HEK293T (cell line): ENCODE data around the gene TTLL4.

Experiments
- CTCF ChIA-PET: fragments of 350-600 bp; formaldehyde crosslinking; extraction: SDS; loops from one replicate; lab custom pipeline; 2021; ENCODE audit warnings: antibody characterized with exemption, inconsistent platforms; lab: Yijun Ruan, JAX
- POLR2A ChIA-PET: fragments of 350-600 bp; formaldehyde crosslinking; extraction: SDS; loops from one replicate; lab custom pipeline; 2020; ENCODE audit warnings: antibody characterized with exemption, inconsistent platforms; lab: Yijun Ruan, JAX
- DNase-seq: peaks from one replicate; pipeline ENCODE4 v3.0.0; 2012; ENCODE audit warnings: mixed read lengths; ENCODE audit errors: extremely low spot score
- ARNT ChIP-seq: fragments of 450-650 bp; IDR thresholded peaks from 2 replicates; pipeline ENCODE4 v1.6.1; 2017; ENCODE audit warnings: mild to moderate bottlenecking
- BHLHE40 ChIP-seq: fragments of 450-650 bp; IDR thresholded peaks from 2 replicates; pipeline ENCODE4 v1.6.1; 2016; ENCODE audit warnings: mild to moderate bottlenecking, moderate library complexity, borderline replicate concordance
- CTBP1 ChIP-seq: fragments of 450-650 bp; IDR thresholded peaks from 2 replicates; pipeline ENCODE4 v1.6.1; 2016; ENCODE audit warnings: borderline replicate concordance
- ELF4 ChIP-seq: fragments of 450-650 bp; IDR thresholded peaks from 2 replicates; pipeline ENCODE4 v1.6.1; 2017; ENCODE audit warnings: antibody characterized with exemption
- FOXA1 ChIP-seq: fragments of 450-650 bp; IDR thresholded peaks from 2 replicates; pipeline ENCODE4 v1.6.1; 2016; ENCODE audit warnings: mild to moderate bottlenecking
- FOXK2 ChIP-seq: fragments of 450-650 bp; IDR thresholded peaks from 2 replicates; pipeline ENCODE4 v1.6.1; 2016; ENCODE audit warnings: mild to moderate bottlenecking
- FOXM1 ChIP-seq: fragments of 450-650 bp; IDR thresholded peaks from 2 replicates; pipeline ENCODE4 v1.6.1; 2017; ENCODE audit warnings: mild to moderate bottlenecking, borderline replicate concordance
- HDGF ChIP-seq: fragments of 450-650 bp; IDR thresholded peaks from 2 replicates; pipeline ENCODE4 v1.6.1; 2017; ENCODE audit warnings: antibody characterized with exemption, borderline replicate concordance
- L3MBTL2 ChIP-seq: fragments of 450-650 bp; conservative IDR thresholded peaks from 2 replicates; pipeline ENCODE4 v1.6.1; 2016; ENCODE audit warnings: mild to moderate bottlenecking
- LEF1 ChIP-seq: fragments of 450-650 bp; IDR thresholded peaks from 2 replicates; pipeline ENCODE4 v1.6.1; 2017; ENCODE audit warnings: mild to moderate bottlenecking, borderline replicate concordance
- NFRKB ChIP-seq: fragments of 450-650 bp; IDR thresholded peaks from 2 replicates; pipeline ENCODE4 v1.6.1; 2016; ENCODE audit warnings: mild to moderate bottlenecking, moderate library complexity
- PKNOX1 ChIP-seq: fragments of 450-650 bp; IDR thresholded peaks from 2 replicates; pipeline ENCODE4 v1.6.1; 2016
- SP1 ChIP-seq: fragments of 450-650 bp; IDR thresholded peaks from 2 replicates; pipeline ENCODE4 v1.6.1; 2017
- SUZ12 ChIP-seq: fragments of 450-650 bp; IDR thresholded peaks from 2 replicates; pipeline ENCODE4 v1.6.1; 2016; ENCODE audit warnings: mild to moderate bottlenecking
- TARDBP ChIP-seq: fragments of 450-650 bp; IDR thresholded peaks from 2 replicates; pipeline ENCODE4 v1.6.1; 2016
- ZNF384 ChIP-seq: fragments of 450-650 bp; IDR thresholded peaks from 2 replicates; pipeline ENCODE4 v1.6.1; 2016

TTLL4 gene

GRCh38 chr2:218709908-218710307 is 727 bp upstream of the TTLL4 start:
- ChIA-PET CTCF (interaction anchor here (0.6 to 2.3 kb wide), 10 partner anchors 9 to 240 kb away, joined by 3 to 12 read pairs (median 4); partner anchors contain the start of genes BCS1L and ZNF142), POLR2A (interaction anchor here (0.5 to 1.3 kb wide), 7 partner anchors 8 to 106 kb away, joined by 3 to 11 read pairs (median 4); partner anchors contain the start of genes BCS1L and ZNF142)
- DNase-seq, result no peak
- TF ChIP-seq NFRKB (no peak), LEF1 (no peak), BHLHE40 (no peak), SP1 (no peak), FOXK2 (no peak), L3MBTL2 (no peak), FOXM1 (no peak), HDGF (no peak), PKNOX1 (no peak)

GRCh38 chr2:218710334-218710686 is 325 bp upstream of the TTLL4 start:
- TF ChIP-seq FOXK2, result no peak
- CTCF ChIA-PET, result interaction anchor here (0.6 to 2.3 kb wide), 11 partner anchors 9 to 240 kb away, joined by 3 to 12 read pairs (median 3); partner anchors contain the start of genes BCS1L and ZNF142
- POLR2A ChIA-PET, result interaction anchor here (0.5 to 1.3 kb wide), 7 partner anchors 8 to 106 kb away, joined by 3 to 11 read pairs (median 4); partner anchors contain the start of genes BCS1L and ZNF142
- DNase-seq, result no peak

- TF ChIP-seq FOXM1 (no peak), TARDBP (no peak), ZNF384 (0 out of 2 replicates have a peak, but pooled peaks have one; percentile 16), ARNT (no peak), SUZ12 (no peak), FOXA1 (no peak), L3MBTL2 (no peak)
- POLR2A ChIA-PET, result no interaction called here
- CTCF ChIA-PET, result interaction anchor here (0.6 to 2.3 kb wide), 4 partner anchors 10 to 318 kb away, joined by 3 to 12 read pairs (median 4); partner anchors contain the start of gene WNT6
- no peak for DNase-seq
These were observed 905 bp downstream of the TTLL4 start for GRCh38 chr2:218711550-218711929.

GRCh38 chr2:218713922-218714321 is 3.3 kb downstream of the TTLL4 start:
- ChIA-PET POLR2A (no interaction called here), CTCF (no interaction called here)
- TF ChIP-seq L3MBTL2 (no peak), PKNOX1 (no peak), HDGF (no peak), LEF1 (no peak), SUZ12 (no peak)
- DNase-seq, result no peak

GRCh38 chr2:218716070-218716469 is 5.4 kb downstream of the TTLL4 start:
- TF ChIP-seq LEF1 (no peak), PKNOX1 (no peak), ZNF384 (no peak), CTBP1 (no peak), BHLHE40 (no peak), SP1 (no peak), TARDBP (no peak), ELF4 (no peak), FOXA1 (no peak), L3MBTL2 (no peak), HDGF (no peak), ARNT (no peak), SUZ12 (no peak), FOXM1 (no peak), FOXK2 (no peak), NFRKB (no peak)
- POLR2A ChIA-PET, result no interaction called here
- CTCF ChIA-PET, result no interaction called here
- DNase-seq, result no peak

- ChIA-PET CTCF (interaction anchor here (1.3 kb wide), 1 partner anchor 130 kb away, joined by 4 read pairs; no protein-coding TSS in a partner anchor), POLR2A (interaction anchor here (0.8 kb wide), 1 partner anchor 192 kb away, joined by 3 read pairs; no protein-coding TSS in a partner anchor)
- TF ChIP-seq LEF1 (no peak), FOXM1 (no peak), BHLHE40 (no peak), ELF4 (no peak), TARDBP (no peak)
- no peak for DNase-seq
These were observed 6.6 kb downstream of the TTLL4 start for GRCh38 chr2:218717262-218717661.

GRCh38 chr2:218718058-218718457 is 7.4 kb downstream of the TTLL4 start:
- ChIA-PET CTCF (no interaction called here), POLR2A (no interaction called here)
- TF ChIP-seq CTBP1 (no peak), FOXK2 (no peak), SP1 (no peak), ELF4 (no peak), BHLHE40 (no peak), ZNF384 (no peak), LEF1 (no peak), SUZ12 (no peak), FOXA1 (no peak), ARNT (no peak), L3MBTL2 (no peak), TARDBP (no peak), HDGF (no peak), NFRKB (no peak)
- DNase-seq, result no peak
